CD14-positive monocyte (primary cell): ENCODE data around the gene TXN2. TPM values are rescaled to one million over a fixed set of nuclear protein-coding genes. Genes with fewer than 3 reads are reported as not detected.
A peak's percentile ranks its signal among the peaks of the same experiment; 100 is the strongest.

Experiments
- DNase-seq, 3 donors: peaks; one replicate each; pipeline ENCODE4 v3.0.0-alpha.2; 2011 to 2022
- H2AFZ ChIP-seq: 2 replicates; pipeline ENCODE4 v1.6.0; 2012; ENCODE audit warnings: mild to moderate bottlenecking, low read depth, low read length, inconsistent platforms; ENCODE audit not compliant: insufficient read depth, poor library complexity, severe bottlenecking
- H3K27ac ChIP-seq, 2 donors: 1 replicate in 1 of 2; 2 replicates in 1 of 2; pipeline ENCODE4 v1.5.1; 2012 to 2013; ENCODE audit warnings: low read length in 2 of 2, control low read depth in 1 of 2, inconsistent platforms in 1 of 2, low read depth in 1 of 2, mild to moderate bottlenecking in 1 of 2
- H3K27me3 ChIP-seq, 2 donors: one replicate each; pipeline versions ENCODE4 v1.6.0 to v1.6.1; 2011 to 2013; ENCODE audit warnings: low read length in 2 of 2; ENCODE audit not compliant: control insufficient read depth in 2 of 2, insufficient read depth in 2 of 2
- H3K36me3 ChIP-seq, 2 donors: replicated peaks in 1 of 2; 1 replicate in 1 of 2; 2 replicates in 1 of 2; pipeline versions ENCODE4 v1.5.1 to v1.6.1; 2012 to 2013; ENCODE audit warnings: low read length in 2 of 2, control low read depth in 1 of 2, inconsistent platforms in 1 of 2, mild to moderate bottlenecking in 1 of 2; ENCODE audit not compliant: insufficient read depth in 2 of 2, control insufficient read depth in 1 of 2
- H3K4me1 ChIP-seq, 2 donors: 1 replicate in 1 of 2; 2 replicates in 1 of 2; pipeline versions ENCODE4 v1.5.1 to v1.6.1; 2012 to 2013; ENCODE audit warnings: low read length in 2 of 2, control low read depth in 1 of 2, inconsistent platforms in 1 of 2, mild to moderate bottlenecking in 1 of 2, moderate library complexity in 1 of 2; ENCODE audit not compliant: insufficient read depth in 2 of 2, control insufficient read depth in 1 of 2
- H3K4me2 ChIP-seq: replicated peaks from 2 replicates; pipeline ENCODE3; 2012; ENCODE audit warnings: low read length, moderate library complexity, mild to moderate bottlenecking; ENCODE audit not compliant: poor library complexity, severe bottlenecking; ENCODE audit errors: extremely low read depth
- H3K4me3 ChIP-seq, 3 experiments: fragments of 200-600 bp in 1 of 3; sonication (generic) in 1 of 3; replicated peaks in 1 of 3; 1 replicate in 2 of 3; 2 replicates in 1 of 3; pipeline ENCODE4 v1.5.1; 2011 to 2013; ENCODE audit warnings: low read length in 3 of 3, mild to moderate bottlenecking in 3 of 3, control low read depth in 2 of 3, low read depth in 2 of 3, inconsistent platforms in 1 of 3, moderate library complexity in 1 of 3
- H3K79me2 ChIP-seq: 2 replicates; pipeline ENCODE4 v1.6.0; 2012; ENCODE audit warnings: mild to moderate bottlenecking, control low read depth, inconsistent platforms, low read length, moderate library complexity; ENCODE audit not compliant: insufficient read depth
- H3K9ac ChIP-seq: 2 replicates; pipeline ENCODE4 v1.6.0; 2017; ENCODE audit warnings: low read length, mild to moderate bottlenecking; ENCODE audit not compliant: insufficient read depth, poor library complexity, severe bottlenecking
- H3K9me3 ChIP-seq, 2 donors: replicated peaks in 1 of 2; 1 replicate in 1 of 2; 2 replicates in 1 of 2; pipeline versions ENCODE4 v1.5.1 to v1.6.1; 2012 to 2013; ENCODE audit warnings: low read length in 2 of 2, control low read depth in 1 of 2; ENCODE audit not compliant: control insufficient read depth in 1 of 2, insufficient read depth in 1 of 2
- H4K20me1 ChIP-seq: 2 replicates; pipeline ENCODE4 v1.6.0; 2012; ENCODE audit warnings: mild to moderate bottlenecking, low read length, control low read depth, moderate library complexity; ENCODE audit not compliant: insufficient read depth
- H3K27ac Mint-ChIP-seq, 7 donors: one replicate each; pipeline ENCODE4 v1.8.0; 2020; ENCODE audit warnings: mild to moderate bottlenecking in 7 of 7, mixed read lengths in 7 of 7, moderate library complexity in 6 of 7, inconsistent platforms in 2 of 7
- H3K27me3 Mint-ChIP-seq, 3 donors: one replicate each; pipeline ENCODE4 v1.8.0; 2021 to 2022; ENCODE audit warnings: low read depth in 3 of 3, mild to moderate bottlenecking in 3 of 3, mixed read lengths in 3 of 3, moderate library complexity in 3 of 3, inconsistent platforms in 1 of 3
- H3K36me3 Mint-ChIP-seq, 2 donors: one replicate each; pipeline ENCODE4 v1.8.0; 2020; ENCODE audit warnings: mixed read lengths in 2 of 2, inconsistent platforms in 1 of 2, mild to moderate bottlenecking in 1 of 2
- H3K4me1 Mint-ChIP-seq: one replicate; pipeline ENCODE4 v1.8.0; 2020; ENCODE audit warnings: mild to moderate bottlenecking, mixed read lengths
- H3K4me3 Mint-ChIP-seq, 2 donors: one replicate each; pipeline ENCODE4 v1.8.0; 2020; ENCODE audit warnings: mild to moderate bottlenecking in 2 of 2, mixed read lengths in 2 of 2, moderate library complexity in 1 of 2
- H3K9me3 Mint-ChIP-seq, 7 donors: one replicate each; pipeline ENCODE4 v1.8.0; 2020 to 2022; ENCODE audit warnings: mixed read lengths in 7 of 7, mild to moderate bottlenecking in 6 of 7, moderate library complexity in 6 of 7, inconsistent platforms in 2 of 7
- CTCF ChIP-seq: fragments of 200-600 bp; IDR thresholded peaks from one replicate; pipeline ENCODE4 v1.8.0; 2022; ENCODE audit warnings: antibody characterized with exemption, mild to moderate bottlenecking
- WGBS: methylation state at CpG from one replicate; pipeline ENCODE4 v1.1.5; 2013; ENCODE audit warnings: missing lambda C conversion rate; ENCODE audit not compliant: insufficient coverage; 5-methylcytosine and 5-hydroxymethylcytosine counted together
- intact Hi-C, 2 donors: fragments of 100-400 bp; cut with micrococcal nuclease; formaldehyde crosslinking; loops; one replicate each; pipeline versions ENCODE4 v1.15.0 to v1.15.1; 2023
- polyA plus RNA-seq, 3 donors: library from polyadenylated mRNA; depleted of rRNA in 1 of 3; unstranded in 2 of 3; stranded (reverse) in 1 of 3; fragments of 300-500 nt in 2 of 3; fragments of >200 nt in 1 of 3; fragmentation: Illumina TruSeq in 2 of 3; gene quantifications; 1 replicate in 2 of 3; 2 replicates in 1 of 3; pipeline ENCODE4 v1.2.3, GENCODE V29; 2012 to 2021

TXN2 gene
- polyA plus RNA-seq, 3 donors = 79.8 to 141 (median 140) TPM

DNA sequence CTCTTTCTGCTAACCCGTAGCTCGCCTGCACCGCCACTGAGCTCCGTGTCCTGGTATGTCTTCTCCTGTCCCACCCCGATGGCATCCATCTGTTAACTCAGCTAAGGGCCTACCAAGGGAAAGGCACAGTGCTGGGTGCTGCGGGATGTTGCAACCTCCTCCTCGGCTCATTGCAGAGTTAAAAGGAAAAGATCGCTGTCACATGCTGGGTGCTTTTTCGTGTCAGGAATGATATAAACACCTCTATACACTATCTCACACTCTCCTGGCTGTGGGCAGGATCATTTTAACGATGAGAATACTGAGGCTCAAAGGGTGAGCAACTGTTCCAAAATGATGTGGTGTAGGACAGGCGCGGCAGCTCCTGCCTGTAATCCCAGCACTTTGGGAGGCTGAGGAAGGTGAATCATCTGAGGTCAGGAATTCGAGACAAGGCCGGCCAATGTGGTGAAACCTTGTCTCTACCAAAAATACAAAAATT, 10.1 kb downstream of the TXN2 start:
- H3K9me3 Mint-ChIP-seq = no peaks in the 10 kb centered on the region
- 80% methylated on average over 4 of the region's 14 CpGs for WGBS
- H3K36me3 Mint-ChIP-seq = peaks cover 56 to 73% of the 10 kb centered on the region in 2 donors
- no peak overlapping the region for H3K4me3 Mint-ChIP-seq
- no peak overlapping the region for H3K4me2 ChIP-seq
- H3K27ac Mint-ChIP-seq = peak overlapping the region in 2 of 7 donors; percentile 1 to 41
- peaks cover 52% of the 10 kb centered on the region for H3K4me1 Mint-ChIP-seq
- H4K20me1 ChIP-seq = peaks cover 68% of the 10 kb centered on the region
- no peak for DNase-seq
- TF ChIP-seq CTCF = no peak
- H3K27me3 ChIP-seq = no peaks in the 10 kb centered on the region
- H3K27me3 Mint-ChIP-seq = peaks cover 2 to 3% (median 3%) of the 10 kb centered on the region in 3 donors
- peaks cover 45% of the 10 kb centered on the region for H3K79me2 ChIP-seq
- H3K4me3 ChIP-seq = no peak overlapping the region
- H3K27ac ChIP-seq = no peak overlapping the region
- intact Hi-C loops = loop anchor here (1.0 to 10.0 kb wide), 3 partner anchors 84 to 170 kb away; partner anchors contain the start of gene MYH9 (in 2 of the 2)
- H2AFZ ChIP-seq = no peak overlapping the region
- H3K4me1 ChIP-seq = peaks cover 47 to 52% of the 10 kb centered on the region in 2 donors
- H3K9ac ChIP-seq = no peak overlapping the region
- H3K36me3 ChIP-seq = peaks cover 46 to 56% of the 10 kb centered on the region in 2 donors
- no peaks in the 10 kb centered on the region for H3K9me3 ChIP-seq

GRCh38 chr22:36470994-36471331, 10.5 kb downstream of the TXN2 start:
- no peak for DNase-seq
- no peak overlapping the region for H3K4me3 ChIP-seq
- no peaks in the 10 kb centered on the region for H3K27me3 ChIP-seq
- H3K27ac ChIP-seq = no peak overlapping the region
- no peak overlapping the region for H3K4me2 ChIP-seq
- Mint-ChIP-seq H3K4me3 (no peak overlapping the region), H3K4me1 (peaks cover 57% of the 10 kb centered on the region), H3K9me3 (no peaks in the 10 kb centered on the region), H3K36me3 (peaks cover 56 to 71% of the 10 kb centered on the region in 2 donors), H3K27me3 (peaks cover 3 to 4% (median 3%) of the 10 kb centered on the region in 3 donors), H3K27ac (peak overlapping the region in 1 of 7 donors; percentile 41)
- H4K20me1 ChIP-seq = peaks cover 70% of the 10 kb centered on the region
- TF ChIP-seq CTCF = no peak
- no peak overlapping the region for H2AFZ ChIP-seq
- intact Hi-C loops = loop anchor here (1.0 to 10.0 kb wide), 3 partner anchors 84 to 170 kb away; partner anchors contain the start of gene MYH9 (in 2 of the 2)
- H3K9ac ChIP-seq = no peak overlapping the region
- H3K4me1 ChIP-seq = peaks cover 52 to 56% of the 10 kb centered on the region in 2 donors
- H3K9me3 ChIP-seq = no peaks in the 10 kb centered on the region
- WGBS = 88% methylated on average over 8 of the region's 10 CpGs
- H3K36me3 ChIP-seq = peaks cover 43 to 52% of the 10 kb centered on the region in 2 donors
- peaks cover 44% of the 10 kb centered on the region for H3K79me2 ChIP-seq
